HepG2 (cell line): ENCODE measurements around the gene HLCS.

Experiments used
- ELF1 ChIP-seq: sonication (generic); formaldehyde crosslinking; IDR thresholded peaks from 2 replicates; pipeline ENCODE4 v1.4.0; 2020; ENCODE audit warnings: missing genetic modification reagents
- NFYB ChIP-seq: sonication (generic); formaldehyde crosslinking; IDR thresholded peaks from 2 replicates; pipeline ENCODE4 v1.4.0; 2020; ENCODE audit warnings: missing genetic modification reagents

DNA sequence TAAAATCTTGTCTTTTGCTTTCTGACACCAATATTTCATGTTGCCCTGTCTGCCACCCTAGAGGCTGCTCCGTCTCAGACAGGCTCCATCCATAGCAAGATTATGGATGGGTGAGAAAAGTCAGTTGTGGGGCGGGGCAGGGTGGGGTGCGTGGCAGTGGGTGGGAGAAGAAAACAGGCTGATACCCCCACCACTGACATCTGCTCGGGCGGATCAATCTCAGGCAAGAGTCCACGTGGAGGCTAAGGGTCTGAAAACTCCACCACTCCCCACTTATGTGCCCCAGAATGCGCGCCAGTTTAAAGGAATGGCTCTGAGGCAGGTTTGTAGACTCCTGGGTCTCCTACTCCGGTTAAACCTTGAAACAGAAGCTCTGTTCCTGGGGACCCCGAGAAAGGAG is 101.5 kb downstream of the HLCS start:
- TF ChIP-seq NFYB (CRISPR knock-in tag) (no peak), ELF1 (CRISPR knock-in tag) (no peak)
